GM23248 (cell line): ENCODE results near the gene GADD45B. TPM values are rescaled to one million over a fixed set of nuclear protein-coding genes. Genes with fewer than 3 reads are reported as not detected.

Experiments
- DNase-seq: peaks from one replicate; pipeline ENCODE4 v3.0.0-alpha.2; 2015
- H2AFZ ChIP-seq: fragments of 200-600 bp; sonication (generic); 2 replicates; pipeline ENCODE4 v1.6.1; 2016; ENCODE audit warnings: antibody characterized with exemption
- H3F3A ChIP-seq: fragments of 200-600 bp; sonication (generic); 2 replicates; pipeline ENCODE4 v1.6.1; 2016; ENCODE audit warnings: mild to moderate bottlenecking, antibody characterized with exemption, mixed run types; ENCODE audit not compliant: insufficient read depth
- H3K27ac ChIP-seq: fragments of 200-600 bp; sonication (generic); 2 replicates; pipeline ENCODE4 v1.5.1; 2016; ENCODE audit warnings: mild to moderate bottlenecking
- H3K27me3 ChIP-seq: fragments of 200-600 bp; sonication (generic); replicated peaks from 2 replicates; pipeline ENCODE4 v1.6.1; 2016; ENCODE audit warnings: mild to moderate bottlenecking; ENCODE audit not compliant: insufficient read depth
- H3K36me3 ChIP-seq: fragments of 200-600 bp; sonication (generic); 2 replicates; pipeline ENCODE4 v1.6.1; 2016; ENCODE audit warnings: low read depth, mild to moderate bottlenecking
- H3K4me1 ChIP-seq: fragments of 200-600 bp; sonication (generic); 2 replicates; pipeline ENCODE4 v1.6.1; 2016; ENCODE audit warnings: mild to moderate bottlenecking; ENCODE audit not compliant: insufficient read depth
- H3K4me2 ChIP-seq: fragments of 200-600 bp; sonication (generic); one replicate; pipeline ENCODE4 v1.6.1; 2016; ENCODE audit warnings: mild to moderate bottlenecking; ENCODE audit not compliant: unreplicated experiment
- H3K4me3 ChIP-seq: fragments of 200-600 bp; sonication (generic); 2 replicates; pipeline ENCODE4 v1.5.1; 2016; ENCODE audit warnings: mild to moderate bottlenecking
- H3K79me2 ChIP-seq: fragments of 200-600 bp; sonication (generic); 2 replicates; pipeline ENCODE4 v1.6.1; 2016; ENCODE audit warnings: mild to moderate bottlenecking; ENCODE audit not compliant: insufficient read depth
- H3K9ac ChIP-seq: fragments of 200-600 bp; sonication (generic); 2 replicates; pipeline ENCODE4 v1.6.1; 2016; ENCODE audit warnings: mild to moderate bottlenecking
- H3K9me2 ChIP-seq: fragments of 200-600 bp; sonication (generic); 2 replicates; pipeline ENCODE4 v1.6.1; 2016; ENCODE audit warnings: mixed run types, mild to moderate bottlenecking, moderate library complexity; ENCODE audit not compliant: insufficient read depth
- H3K9me3 ChIP-seq: fragments of 200-600 bp; sonication (generic); one replicate; pipeline ENCODE4 v1.6.1; 2017; ENCODE audit warnings: low read depth
- H4K20me1 ChIP-seq: fragments of 200-600 bp; sonication (generic); 2 replicates; pipeline ENCODE4 v1.6.0; 2016; ENCODE audit not compliant: insufficient read depth
- EZH2 ChIP-seq: fragments of 200-600 bp; sonication (generic); IDR thresholded peaks from 2 replicates; pipeline ENCODE4 v1.6.1; 2018; ENCODE audit warnings: antibody characterized with exemption, mild to moderate bottlenecking; ENCODE audit not compliant: insufficient read depth, poor library complexity, severe bottlenecking
- EZH2phosphoT487 ChIP-seq: fragments of 200-600 bp; sonication (generic); IDR thresholded peaks from 2 replicates; pipeline ENCODE4 v1.6.1; 2018; ENCODE audit warnings: antibody characterized with exemption, moderate library complexity, mild to moderate bottlenecking, low read depth; ENCODE audit not compliant: insufficient read depth
- WGBS, 2 experiments: methylation state at CpG; one replicate each; pipeline ENCODE4 v1.1.6; 2015 to 2017; ENCODE audit warnings: low lambda C conversion rate in 2 of 2, low coverage in 1 of 2; ENCODE audit errors: missing lambda C conversion rate in 2 of 2; 5-methylcytosine and 5-hydroxymethylcytosine counted together
- in situ Hi-C: fragments of 300-500 bp; cut with MboI; formaldehyde crosslinking; loops from 2 replicates; pipeline ENCODE4 v1.15.0; 2020
- polyA plus RNA-seq: library from polyadenylated mRNA; unstranded; fragments of >200 nt; fragmentation: Nextera tagmentation; extraction: Ambion mirVana; gene quantifications from 2 replicates; pipeline ENCODE4 v1.2.1, GENCODE V29; 2016
- total RNA-seq: library from RNA; depleted of rRNA; stranded (reverse); fragments of >200 nt; shearing (Covaris generic); gene quantifications from 2 replicates; pipeline ENCODE4 v1.2.3, GENCODE V29; 2014

GADD45B gene
- total and polyA plus RNA-seq, 2 experiments from 2014 or later, result 89.7 to 96.1 TPM

DNA sequence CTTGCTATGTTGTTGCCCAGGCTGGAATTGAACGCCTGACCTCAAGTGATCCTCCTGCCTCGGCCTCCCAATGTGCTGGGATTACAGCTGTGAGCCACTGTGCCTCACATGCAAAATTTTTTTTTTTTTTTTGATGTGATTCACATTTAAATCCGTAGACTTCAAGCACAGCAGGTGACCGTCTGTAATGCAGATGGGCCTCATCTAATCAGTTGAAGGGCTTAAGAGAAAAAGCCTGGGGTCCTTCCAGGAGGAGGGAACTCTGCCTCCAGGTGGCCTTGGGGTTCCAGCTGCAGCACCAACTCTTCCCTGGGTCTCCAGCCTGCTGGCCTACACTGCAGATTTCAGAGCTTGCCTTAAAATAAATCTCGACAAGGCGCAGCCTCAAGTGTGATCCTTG, 43.6 kb downstream of the GADD45B start:
- H2AFZ ChIP-seq, result no peak overlapping the region
- TF ChIP-seq EZH2phosphoT487, result no peak
- no peak for TF ChIP-seq EZH2
- in situ Hi-C loops, result no loop called here
- peaks cover 16% of the 10 kb centered on the region for H3F3A ChIP-seq
- no peak for DNase-seq
- H3K4me3 ChIP-seq, result no peak overlapping the region
- no peaks in the 10 kb centered on the region for H3K36me3 ChIP-seq
- no peak overlapping the region for H3K4me2 ChIP-seq
- no peaks in the 10 kb centered on the region for H3K27me3 ChIP-seq
- H3K9me2 ChIP-seq, result no peaks in the 10 kb centered on the region
- H3K9ac ChIP-seq, result no peak overlapping the region
- no peaks in the 10 kb centered on the region for H3K79me2 ChIP-seq
- H3K27ac ChIP-seq, result no peak overlapping the region
- H4K20me1 ChIP-seq, result no peaks in the 10 kb centered on the region
- H3K4me1 ChIP-seq, result peaks cover 19% of the 10 kb centered on the region
- no peaks in the 10 kb centered on the region for H3K9me3 ChIP-seq
- 81 to 88% methylated on average over 6 of the region's 6 CpGs for WGBS, 2 experiments

DNA sequence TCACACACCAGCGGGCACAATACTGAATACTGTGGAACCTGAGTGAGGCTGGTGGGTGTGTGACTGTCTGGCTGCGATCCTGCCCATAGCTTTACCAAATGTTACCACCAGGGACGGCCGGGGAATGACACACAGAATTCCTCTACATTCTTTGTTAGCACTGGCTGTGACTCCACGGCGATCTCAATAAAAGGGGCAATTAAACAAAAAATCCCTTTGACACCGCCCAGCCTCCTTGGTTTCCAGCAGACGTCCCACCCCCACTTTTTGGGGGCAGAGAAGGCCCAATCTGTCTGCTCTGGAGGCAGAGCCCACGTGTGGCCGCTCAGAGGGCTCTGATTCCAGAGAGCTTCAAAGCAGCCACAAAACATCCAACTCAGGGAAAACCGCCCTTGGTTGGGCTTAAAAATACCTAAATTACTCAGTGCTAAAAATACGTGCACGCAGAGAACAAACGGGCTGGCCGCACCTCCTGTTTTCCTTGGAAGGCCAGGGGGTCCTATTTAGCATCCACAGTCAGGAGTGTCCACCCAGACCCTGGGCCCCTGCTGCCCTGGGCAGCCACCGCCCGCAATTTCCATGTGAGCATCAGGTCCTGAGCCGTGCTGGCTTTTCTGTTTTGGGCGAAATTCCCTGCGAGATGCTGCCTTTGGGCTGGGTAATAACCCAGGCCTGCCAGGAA, 47.8 kb downstream of the GADD45B start:
- 1 to 2% methylated on average over 20 of the region's 20 CpGs for WGBS, 2 experiments

DNA sequence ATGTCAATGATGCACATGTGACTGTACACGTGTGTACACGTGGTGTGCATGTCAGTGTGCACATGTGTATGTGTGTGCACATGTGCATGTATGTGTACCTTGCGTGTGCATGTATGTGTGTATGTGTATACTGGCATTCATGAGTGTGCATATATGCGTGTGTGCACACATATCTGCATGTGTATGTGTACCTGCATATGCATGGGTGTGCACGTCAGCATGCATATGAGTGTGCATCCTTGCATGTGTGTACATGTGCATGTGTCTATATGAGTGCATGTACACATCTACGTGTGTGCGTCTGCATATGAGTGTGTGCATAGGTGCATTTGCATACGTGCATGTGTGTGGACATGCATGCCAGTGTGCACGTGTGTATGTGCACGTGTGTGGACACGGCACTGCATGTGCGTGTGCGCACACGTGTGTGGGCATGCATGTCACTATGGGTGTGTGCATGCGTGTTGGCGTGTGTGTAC, 48.5 kb downstream of the GADD45B start:
- Histone ChIP-seq H4K20me1 (no peaks in the 10 kb centered on the region), H3K79me2 (no peaks in the 10 kb centered on the region), H3K9me3 (no peaks in the 10 kb centered on the region), H3K9me2 (no peaks in the 10 kb centered on the region), H3K27ac (peak overlapping the region; percentile 93), H3K4me2 (peak overlapping the region; percentile 77), H2AFZ (no peak overlapping the region), H3K27me3 (no peaks in the 10 kb centered on the region), H3K4me1 (peaks cover 39% of the 10 kb centered on the region), H3K36me3 (no peaks in the 10 kb centered on the region), H3K4me3 (peak overlapping the region; percentile 56), H3K9ac (peak overlapping the region; percentile 72), H3F3A (peaks cover 31% of the 10 kb centered on the region)
- 72 to 76% methylated on average over 16 of the region's 16 CpGs for WGBS, 2 experiments
- in situ Hi-C loops, result no loop called here
- TF ChIP-seq EZH2phosphoT487 (no peak), EZH2 (no peak)
- no peak for DNase-seq

More for the DNA sequence above, 47.8 kb downstream of the GADD45B start:
- no peaks in the 10 kb centered on the region for H3K9me2 ChIP-seq
- no peaks in the 10 kb centered on the region for H3K36me3 ChIP-seq
- H3K27me3 ChIP-seq, result no peaks in the 10 kb centered on the region
- peak overlapping the region; percentile 77 for H3K4me2 ChIP-seq
- in situ Hi-C loops, result no loop called here
- H3K9me3 ChIP-seq, result no peaks in the 10 kb centered on the region
- H3K79me2 ChIP-seq, result no peaks in the 10 kb centered on the region
- TF ChIP-seq EZH2 (no peak), EZH2phosphoT487 (no peak)
- H3K9ac ChIP-seq, result peak overlapping the region; percentile 72
- H3K4me3 ChIP-seq, result peak overlapping the region; percentile 56
- no peaks in the 10 kb centered on the region for H4K20me1 ChIP-seq
- H2AFZ ChIP-seq, result peak overlapping the region; percentile 69; the same call in 1 of the 2 replicates
- peaks cover 33% of the 10 kb centered on the region for H3K4me1 ChIP-seq
- peak; percentile 92 for DNase-seq
- H3K27ac ChIP-seq, result peak overlapping the region; percentile 93
- H3F3A ChIP-seq, result peaks cover 26% of the 10 kb centered on the region

DNA sequence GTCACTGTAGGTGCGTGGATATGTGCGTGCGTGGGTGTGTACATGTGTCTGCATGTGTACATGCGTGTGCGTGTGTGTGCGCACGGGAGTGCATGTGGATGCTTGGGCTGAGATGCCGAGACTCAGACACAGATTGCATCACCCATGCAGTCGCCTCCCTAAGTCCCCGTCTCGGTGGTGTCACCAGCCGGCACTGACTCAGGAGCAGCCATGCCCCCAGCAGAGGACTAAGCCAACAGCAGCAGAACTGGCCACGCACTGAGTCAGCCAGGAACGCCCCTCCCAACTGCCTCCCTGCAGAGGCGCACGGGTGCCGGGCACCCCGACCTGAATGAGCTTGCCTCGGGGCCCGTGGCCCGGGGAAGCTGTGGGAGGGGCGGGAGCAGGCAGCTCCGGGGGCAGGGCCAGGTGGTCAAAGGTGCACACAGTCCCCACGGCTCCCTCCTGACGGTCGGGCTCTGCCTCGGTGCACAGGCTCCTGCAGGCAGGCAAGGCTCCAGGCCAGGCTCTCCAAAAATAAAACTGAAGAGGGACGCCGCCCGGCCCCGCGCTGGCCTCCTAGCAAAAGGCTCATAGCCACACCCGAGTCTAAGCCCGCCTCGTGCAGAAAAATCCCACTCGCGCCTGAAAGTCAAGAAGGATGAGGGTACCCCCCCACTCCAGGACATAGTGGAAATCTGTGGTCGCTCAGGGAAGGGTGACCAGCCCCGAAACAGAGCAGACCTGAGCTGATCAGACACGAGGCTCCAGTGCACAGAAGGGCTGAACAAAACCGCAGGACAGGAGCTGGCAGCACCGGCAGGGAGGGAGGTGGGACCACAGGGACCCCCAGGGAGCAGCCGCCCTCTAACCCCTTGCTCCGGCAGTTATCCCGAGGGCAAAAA, 49.2 kb downstream of the GADD45B start:
- H2AFZ ChIP-seq, result peak overlapping the region; percentile 51
- H3K4me1 ChIP-seq, result peaks cover 46% of the 10 kb centered on the region
- DNase-seq, result peak; percentile 94
- peak overlapping the region; percentile 72 for H3K9ac ChIP-seq
- no peaks in the 10 kb centered on the region for H3K79me2 ChIP-seq
- no peaks in the 10 kb centered on the region for H3K36me3 ChIP-seq
- H3F3A ChIP-seq, result peaks cover 31% of the 10 kb centered on the region
- in situ Hi-C loops, result no loop called here
- H3K4me3 ChIP-seq, result peak overlapping the region; percentile 56
- no peaks in the 10 kb centered on the region for H3K9me3 ChIP-seq
- H3K27ac ChIP-seq, result peak overlapping the region; percentile 93
- peak overlapping the region; percentile 77 for H3K4me2 ChIP-seq
- H3K27me3 ChIP-seq, result no peaks in the 10 kb centered on the region
- no peaks in the 10 kb centered on the region for H3K9me2 ChIP-seq
- TF ChIP-seq EZH2 (no peak), EZH2phosphoT487 (no peak)
- WGBS, 2 experiments, result 12% methylated on average over 41 to 42 of the region's 45 CpGs
- H4K20me1 ChIP-seq, result no peaks in the 10 kb centered on the region
